ENCODE data around the gene ZNF3. TPM values are rescaled to one million over a fixed set of nuclear protein-coding genes. Genes with fewer than 3 reads are reported as not detected.

The ZNF3 gene
- total RNA-seq (2011; cell fraction: chromatin; rRNA removed; ENCODE audit: low replicate concordance) = 153 and 214 TPM in 2 replicates
- 103 and 125 TPM in 2 replicates for total RNA-seq (2011; cell fraction: nucleolus; rRNA removed)
- 119 and 140 TPM in 2 replicates for total RNA-seq (2011; cell fraction: nucleoplasm; rRNA removed)
- 33.6 and 35.6 TPM in 2 replicates for total RNA-seq (2014; rRNA removed)
- 55.6 and 64.4 TPM in 2 replicates for total RNA-seq (2014; rRNA removed; fragmentation: Illumina TruSeq; extraction: Trizol)
- total RNA-seq (2015; rRNA removed; fragmentation: Illumina TruSeq; extraction: Trizol) = 61.6 and 64.9 TPM in 2 replicates
- total RNA-seq (2021) = 46.7 and 48.5 TPM in 2 replicates
- polyA plus RNA-seq (2011; rRNA removed) = 44.8 and 52.3 TPM in 2 replicates
- polyA plus RNA-seq (2011; cell fraction: cytosol; rRNA removed) = 20.8 and 27.2 TPM in 2 replicates
- polyA plus RNA-seq (2011; cell fraction: nucleus; rRNA removed) = 85.4 and 103 TPM in 2 replicates
- polyA plus RNA-seq (2012) = 30.1 and 31.6 TPM in 2 replicates
- polyA plus RNA-seq (2014; fragmentation: Illumina TruSeq; extraction: Trizol) = 58.4 and 58.7 TPM in 2 replicates
- polyA plus RNA-seq (2014; fragmentation: Nextera tagmentation; extraction: Ambion mirVana) = 10 to 100 TPM; 30.0 to 51.5 TPM
- polyA plus RNA-seq (2014; rRNA removed) = 39.6 and 45.8 TPM in 2 replicates
- 55.6 and 57.4 TPM in 2 replicates for polyA minus RNA-seq (2011; rRNA and poly(A)+ RNA removed)
- polyA minus RNA-seq (2011; cell fraction: cytosol; rRNA and poly(A)+ RNA removed) = 10.5 and 15.3 TPM in 2 replicates
- 33.7 and 50.5 TPM in 2 replicates for polyA minus RNA-seq (2011; cell fraction: nucleus; rRNA and poly(A)+ RNA removed)
- percentile 90 among the genes with signal in this experiment for Bru-seq, nascent RNA
- percentile 91 among the genes with signal in this experiment for BruChase-seq, experiment 1, labeled RNA remaining after a 2-hour chase
- BruChase-seq, experiment 2, labeled RNA remaining after a 6-hour chase = percentile 89 among the genes with signal in this experiment
- long read RNA-seq, experiment 1, transcript ZNF3-202 (6 exons, 2,799 nt) = major isoform, 30 of 177 reads
- long read RNA-seq, experiment 1, transcript ZNF3-208 (6 exons, 999 nt) = minor isoform, 14 of 177 reads
- long read RNA-seq, experiment 1, transcript ZNF3-207 (5 exons, 2,718 nt) = minor isoform, 5 of 177 reads
- long read RNA-seq, experiment 1, partial matches to known transcripts = 7 of 177 reads
- long read RNA-seq, experiment 1, other reads (novel, unspliced or antisense) = 111 of 177 reads
- long read RNA-seq, experiment 2, transcript ZNF3-208 (6 exons, 999 nt) = minor isoform, 7 of 38 reads
- long read RNA-seq, experiment 2, transcript ZNF3-202 (6 exons, 2,799 nt) = major isoform, 10 of 38 reads
- long read RNA-seq, experiment 2, partial matches to known transcripts = 3 of 38 reads
- long read RNA-seq, experiment 2, other reads (novel, unspliced or antisense) = 16 of 38 reads
- long read RNA-seq, experiment 3, transcript ZNF3-202 (6 exons, 2,799 nt) = major isoform, 8 of 26 reads
- long read RNA-seq, experiment 3, partial matches to known transcripts = 3 of 26 reads
- long read RNA-seq, experiment 3, other reads (novel, unspliced or antisense) = 11 of 26 reads

DNA sequence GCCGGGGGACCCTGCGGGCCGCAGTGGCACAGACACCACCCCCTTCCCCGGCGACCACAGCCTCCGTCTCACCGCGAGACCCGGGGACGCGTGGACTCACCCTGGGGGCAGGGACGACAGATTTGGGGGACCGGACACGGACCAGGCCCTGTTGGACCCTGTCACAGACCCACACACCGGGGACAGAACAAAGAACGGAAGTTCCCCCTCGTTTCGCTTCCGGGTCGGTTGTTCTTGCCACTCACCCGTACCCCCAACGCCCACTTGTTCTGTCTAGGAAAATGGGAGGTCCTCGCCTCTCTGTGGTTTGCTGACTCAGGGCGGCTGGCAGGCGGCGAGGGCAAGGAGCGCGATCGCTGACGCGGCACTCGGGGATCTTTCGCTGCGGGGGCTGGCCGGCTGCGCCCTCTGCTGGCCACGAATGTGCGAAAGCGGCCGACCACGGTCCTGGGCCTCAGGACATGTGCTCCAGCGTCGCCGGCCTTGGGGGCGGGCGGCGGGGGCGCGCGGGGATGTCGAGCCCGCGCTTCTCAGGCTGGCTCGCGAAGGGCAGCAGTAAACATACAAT lies at the start of gene ZNF3:
ZNF3 (minus strand) TSS at position 189 of the 568 bp plus-strand sequence. CDS start 4,366 bp downstream, outside the sequence.
- Histone ChIP-seq H4K20me1 (replicated peaks; ENCODE audit: control insufficient read depth, insufficient read depth, low read length) (no peaks in the 10 kb centered on the region), H3K27ac (ENCODE audit: extremely low read depth, low read depth, low read length) (peak within 1 kb of the TSS; percentile 90), H3K9ac (ENCODE audit: insufficient read depth in 1 of 2, low read depth in 2 of 2, low read length in 2 of 2) (peak within 1 kb of the TSS; percentile 92 to 98), H3K4me3 (peak within 1 kb of the TSS; percentile 67), H3K4me1 (replicated peaks in 1 of 2; ENCODE audit: control insufficient read depth in 2 of 2, insufficient read depth in 2 of 2, low read length in 2 of 2) (peaks cover 10 to 26% of the 10 kb centered on the region in 2 experiments; a peak in 4 of 5 replicates), H3K79me2 (ENCODE audit: control insufficient read depth, insufficient read depth, low read length) (peaks cover 47% of the 10 kb centered on the region), H3K9me3 (replicated peaks; ENCODE audit: control insufficient read depth, insufficient read depth, low read depth, low read length) (peaks cover 4% of the 10 kb centered on the region; the same call in 1 of the 2 replicates), H3K36me3 (ENCODE audit: control insufficient read depth, insufficient read depth, low read length) (peaks cover 34% of the 10 kb centered on the region), H2AFZ (ENCODE audit: low read depth, low read length) (peak within 1 kb of the TSS; percentile 96), H3K27me3 (ENCODE audit: control insufficient read depth in 2 of 2, insufficient read depth in 2 of 2, low read length in 2 of 2) (no peaks in the 10 kb centered on the region), H3K9me1 (ENCODE audit: control insufficient read depth, insufficient read depth, low read length) (peaks cover 4% of the 10 kb centered on the region), H3K4me2 (ENCODE audit: insufficient read depth, low read length) (peak within 1 kb of the TSS; percentile 99)
- intact Hi-C loops (cut with micrococcal nuclease) (loop anchor here (1.0 to 5.0 kb wide), 8 partner anchors 20 to 168 kb away; partner anchors contain the start of genes AP4M1, CNPY4, MBLAC1 and MCM7), in situ Hi-C loops (cut with MboI) (no loop called here)
- CTCF ChIA-PET (ENCODE audit: low intra/inter-chr PET ratio) = interaction anchor here (0.6 to 2.2 kb wide), 4 partner anchors 10 to 168 kb away, joined by 3 to 8 read pairs (median 5); no protein-coding TSS in a partner anchor
- under 1% methylated on average over 51 of the region's 55 CpGs for WGBS (ENCODE audit: insufficient coverage, low coverage, missing lambda C conversion rate)
- FAIRE-seq = peak; percentile 94
- peak; percentile 92 for ATAC-seq
- BruUV-seq (replicated peaks) = no TSS peak
- DNase-seq (ENCODE audit: extremely low read depth in 1 of 4, low spot score in 3 of 4) = peak; percentile 92 to 100 (median 95)
- POLR2A ChIA-PET = interaction anchor here (0.6 to 4.4 kb wide), 10 partner anchors 10 to 54 kb away, joined by 3 to 20 read pairs (median 6); partner anchors contain the start of genes AP4M1 and MCM7
- TF ChIP-seq CSDE1 (IDR thresholded peaks at IDR 0.05) (no peak; a peak in 1 of 4 replicates), GABPA (tag; conservative IDR thresholded peaks at IDR 0.05; ENCODE audit: low read depth) (peak; percentile 99), GATAD2B (IDR thresholded peaks at IDR 0.05; ENCODE audit: borderline replicate concordance) (peak; percentile 73), TCF7 (IDR thresholded peaks at IDR 0.05; ENCODE audit: borderline replicate concordance) (peak; percentile 68), ZC3H11A (IDR thresholded peaks at IDR 0.05; ENCODE audit: low read depth, low read length) (0 out of 2 replicates have a peak, but pooled peaks have one; percentile 87), NFATC3 (IDR thresholded peaks at IDR 0.05) (no peak), RBM15 (IDR thresholded peaks at IDR 0.05; ENCODE audit: insufficient read depth, low read length) (no peak), ZBED1 (IDR thresholded peaks at IDR 0.05) (peak; percentile 78), CTBP1 (IDR thresholded peaks at IDR 0.05; ENCODE audit: borderline replicate concordance) (peak; percentile 89), FOXA3 (CRISPR knock-in tag; conservative IDR thresholded peaks at IDR 0.05 in 1 of 2, IDR thresholded peaks at IDR 0.05 in 1 of 2) (no peak), ZNF212 (CRISPR knock-in tag; IDR thresholded peaks at IDR 0.05) (no peak), SNIP1 (IDR thresholded peaks at IDR 0.05; ENCODE audit: low read depth) (peak; percentile 95), ZNF121 (CRISPR knock-in tag; conservative IDR thresholded peaks at IDR 0.05) (no peak), RBFOX2 (IDR thresholded peaks at IDR 0.05; ENCODE audit: low read depth, low read length) (peak; percentile 96)
- TF ChIP-seq, protein P1, sequence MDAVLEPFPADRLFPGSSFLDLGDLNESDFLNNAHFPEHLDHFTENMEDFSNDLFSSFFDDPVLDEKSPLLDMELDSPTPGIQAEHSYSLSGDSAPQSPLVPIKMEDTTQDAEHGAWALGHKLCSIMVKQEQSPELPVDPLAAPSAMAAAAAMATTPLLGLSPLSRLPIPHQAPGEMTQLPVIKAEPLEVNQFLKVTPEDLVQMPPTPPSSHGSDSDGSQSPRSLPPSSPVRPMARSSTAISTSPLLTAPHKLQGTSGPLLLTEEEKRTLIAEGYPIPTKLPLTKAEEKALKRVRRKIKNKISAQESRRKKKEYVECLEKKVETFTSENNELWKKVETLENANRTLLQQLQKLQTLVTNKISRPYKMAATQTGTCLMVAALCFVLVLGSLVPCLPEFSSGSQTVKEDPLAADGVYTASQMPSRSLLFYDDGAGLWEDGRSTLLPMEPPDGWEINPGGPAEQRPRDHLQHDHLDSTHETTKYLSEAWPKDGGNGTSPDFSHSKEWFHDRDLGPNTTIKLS (IDR thresholded peaks at IDR 0.05; ENCODE audit: borderline replicate concordance, low read depth) = peak; percentile 99
